ENCODE measurements around the gene PPHLN1. TPM values are rescaled to one million over a fixed set of nuclear protein-coding genes. Genes with fewer than 3 reads are reported as not detected.

PPHLN1 gene
- total RNA-seq, 4 donors from 2014 or later: 44.9 to 324 (median 59.6) TPM

- in situ Hi-C loops (cut with MboI; ENCODE audit: low pct_ligation_motif_present in 1 of 4, low pct_unique_long_range_greater_than_20kb in 1 of 4, low sequenced_read_pairs in 3 of 4): loop anchor here in 2 of 4 donors (25.0 kb wide), 2 partner anchors 109 to 809 kb away; partner anchors contain the start of gene PRICKLE1 (in 1 of the 2)
- no peaks in the 10 kb centered on the region for H3K36me3 ChIP-seq
- WGBS, 2 donors (ENCODE audit: low coverage in 1 of 2): 70 to 74% methylated on average over 1 of the region's 1 CpG
- H3K9me3 ChIP-seq: no peaks in the 10 kb centered on the region
- no peak overlapping the region for H3K4me3 ChIP-seq
- no peak for TF ChIP-seq CTCF (IDR thresholded peaks at IDR 0.05)
- no peak for TF ChIP-seq POLR2AphosphoS5 (IDR thresholded peaks at IDR 0.05)
- TF ChIP-seq POLR2A (IDR thresholded peaks at IDR 0.05): no peak
- no peak for TF ChIP-seq EP300 (IDR thresholded peaks at IDR 0.05; ENCODE audit: low read depth)
- no peak for DNase-seq
- H3K4me1 ChIP-seq: peaks cover 0 to 23% (median 4%) of the 10 kb centered on the region in 4 donors
- H3K27me3 ChIP-seq: peaks cover 24% of the 10 kb centered on the region
- no peak overlapping the region for H3K27ac ChIP-seq
- intact Hi-C loops (cut with DNase I; ENCODE audit: low total_unique reads): no loop called here
Observed at GRCh38 chr12:42477941-42478340, 152.0 kb downstream of the PPHLN1 start.

DNA sequence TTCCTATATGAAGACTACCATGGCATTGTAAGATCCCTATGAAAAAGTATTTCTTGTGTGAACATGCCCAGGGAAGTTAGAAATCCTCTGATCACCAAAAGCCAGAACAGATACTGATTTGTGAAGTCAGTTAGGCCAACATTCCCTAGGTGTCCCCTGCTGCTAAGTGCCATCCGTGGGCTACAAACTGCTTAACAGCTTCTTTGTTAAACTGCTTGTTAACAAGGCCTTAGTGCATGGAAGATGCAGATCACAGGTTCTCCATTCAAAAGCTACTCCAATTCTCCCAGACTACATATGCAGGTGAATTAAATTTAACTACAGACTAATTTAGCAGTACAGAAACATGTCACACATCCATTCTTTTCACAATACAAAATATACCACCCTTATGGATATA lies 155.4 kb downstream of the PPHLN1 start:
- no peak for TF ChIP-seq POLR2A (IDR thresholded peaks at IDR 0.05)
- TF ChIP-seq EP300 (IDR thresholded peaks at IDR 0.05; ENCODE audit: low read depth): no peak
- no peak for TF ChIP-seq CTCF (IDR thresholded peaks at IDR 0.05)
- no peak for TF ChIP-seq POLR2AphosphoS5 (IDR thresholded peaks at IDR 0.05)
- DNase-seq: no peak
- in situ Hi-C loops (cut with MboI; ENCODE audit: low pct_ligation_motif_present in 1 of 4, low pct_unique_long_range_greater_than_20kb in 1 of 4, low sequenced_read_pairs in 3 of 4): loop anchor here in 2 of 4 donors (25.0 kb wide), 2 partner anchors 106 to 806 kb away; partner anchors contain the start of gene PRICKLE1 (in 1 of the 2)
- intact Hi-C loops (cut with DNase I; ENCODE audit: low total_unique reads): loop anchor here (5.0 kb wide), 1 partner anchor 91 kb away; no protein-coding TSS in a partner anchor
- Histone ChIP-seq H3K27me3 (peaks cover 40% of the 10 kb centered on the region), H3K9me3 (no peaks in the 10 kb centered on the region), H3K27ac (peak overlapping the region in 1 of 4 donors; percentile 82), H3K4me1 (peaks cover 0 to 18% (median 8%) of the 10 kb centered on the region in 4 donors), H3K4me3 (no peak overlapping the region), H3K36me3 (no peaks in the 10 kb centered on the region)
- 63 to 80% methylated on average over 1 of the region's 1 CpG for WGBS, 2 donors (ENCODE audit: low coverage in 1 of 2)

DNA sequence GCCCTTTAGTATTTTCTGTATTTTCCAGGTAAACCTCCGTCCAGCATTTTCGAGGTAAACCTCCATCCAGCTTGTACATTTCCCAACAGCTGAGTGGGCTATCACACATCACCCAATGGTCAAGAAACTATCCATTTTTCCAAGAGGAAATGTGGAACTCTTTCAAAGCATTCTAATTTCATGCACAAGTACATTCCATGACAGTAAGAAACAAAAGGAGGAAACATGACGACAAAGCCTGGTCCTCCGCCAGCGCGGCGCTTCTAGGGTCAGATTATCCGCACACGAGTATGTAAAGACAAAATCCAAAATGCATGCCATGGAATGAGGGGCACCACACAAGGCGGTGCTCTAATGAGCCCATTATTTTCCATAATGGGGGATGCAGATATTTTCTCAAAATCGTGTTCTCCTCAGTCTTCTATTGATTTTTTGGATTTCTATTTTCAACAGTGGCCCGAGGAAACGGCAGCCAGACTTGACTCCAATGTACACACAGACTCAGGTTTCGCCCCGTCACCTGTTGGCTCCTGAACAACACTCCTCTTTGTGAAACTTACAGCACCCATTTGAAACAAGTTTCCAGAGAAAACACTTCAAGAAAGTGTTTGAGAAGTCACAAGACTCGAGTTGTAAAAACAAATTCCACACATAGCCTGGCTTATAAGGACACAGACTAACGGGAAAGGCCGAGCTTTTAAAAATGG lies 156.2 kb downstream of the PPHLN1 start:
- Histone ChIP-seq H3K36me3 (no peaks in the 10 kb centered on the region), H3K27me3 (peaks cover 40% of the 10 kb centered on the region), H3K4me1 (peaks cover 0 to 18% (median 8%) of the 10 kb centered on the region in 4 donors), H3K9me3 (no peaks in the 10 kb centered on the region), H3K4me3 (peak overlapping the region; percentile 50 to 70 (median 64)), H3K27ac (peak overlapping the region; percentile 82 to 87 (median 84))
- intact Hi-C loops (cut with DNase I; ENCODE audit: low total_unique reads): loop anchor here (5.0 kb wide), 1 partner anchor 90 kb away; no protein-coding TSS in a partner anchor
- 49 to 63% methylated on average over 4 to 18 of the region's 18 CpGs for WGBS, 2 donors (ENCODE audit: low coverage in 1 of 2)
- in situ Hi-C loops (cut with MboI; ENCODE audit: low pct_ligation_motif_present in 1 of 4, low pct_unique_long_range_greater_than_20kb in 1 of 4, low sequenced_read_pairs in 3 of 4): loop anchor here in 2 of 4 donors (25.0 kb wide), 2 partner anchors 105 to 805 kb away; partner anchors contain the start of gene PRICKLE1 (in 1 of the 2)
- TF ChIP-seq CTCF (IDR thresholded peaks at IDR 0.05) (no peak), POLR2A (IDR thresholded peaks at IDR 0.05) (no peak), POLR2AphosphoS5 (IDR thresholded peaks at IDR 0.05) (no peak), EP300 (IDR thresholded peaks at IDR 0.05; ENCODE audit: low read depth) (no peak)
- no peak for DNase-seq

DNA sequence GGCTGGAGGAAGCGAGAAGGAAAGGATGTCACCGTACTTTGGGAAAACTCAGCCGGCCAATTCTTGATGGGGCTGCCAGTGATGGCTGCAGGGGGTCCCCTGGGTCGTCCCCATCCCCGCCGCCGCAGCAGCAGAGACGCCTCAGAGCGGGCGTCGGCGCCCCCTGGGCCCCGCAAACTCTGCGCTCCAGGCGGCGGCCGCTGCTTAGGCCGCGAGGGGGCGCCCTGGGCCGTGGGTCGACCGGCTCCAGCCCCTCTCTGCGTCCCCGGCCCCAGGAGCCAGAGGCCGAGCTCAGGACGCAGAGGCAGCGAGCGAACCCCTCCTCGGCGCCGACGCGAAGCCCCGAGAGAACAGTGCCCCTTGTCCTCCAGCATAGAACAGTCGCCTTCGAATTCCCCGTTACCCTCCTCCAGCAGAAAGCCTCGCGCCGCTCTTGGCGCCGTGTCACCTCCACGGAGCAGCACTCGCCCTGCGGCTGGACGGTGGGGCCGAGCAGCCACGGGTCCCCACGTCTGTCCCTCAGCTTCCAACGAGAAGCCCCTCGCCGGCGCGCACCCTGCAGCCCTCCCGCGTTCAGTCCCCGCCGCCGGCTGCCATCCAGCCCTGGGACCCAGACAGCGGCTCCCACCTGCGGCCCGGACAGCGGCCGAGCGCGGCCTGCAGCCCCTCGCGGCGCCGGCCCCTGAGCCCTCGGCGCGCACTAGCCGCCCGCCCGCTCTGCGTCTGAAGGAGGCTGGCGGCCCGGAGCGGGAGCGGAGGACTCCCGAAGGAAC lies 157.0 kb downstream of the PPHLN1 start:
- DNase-seq: peak; percentile 66
- TF ChIP-seq CTCF (IDR thresholded peaks at IDR 0.05) (peak; percentile 71 to 95 (median 85)), EP300 (IDR thresholded peaks at IDR 0.05; ENCODE audit: low read depth) (no peak)
- in situ Hi-C loops (cut with MboI; ENCODE audit: low pct_ligation_motif_present in 1 of 4, low pct_unique_long_range_greater_than_20kb in 1 of 4, low sequenced_read_pairs in 3 of 4) (loop anchor here in 2 of 4 donors (25.0 kb wide), 2 partner anchors 104 to 804 kb away; partner anchors contain the start of gene PRICKLE1 (in 1 of the 2)), intact Hi-C loops (cut with DNase I; ENCODE audit: low total_unique reads) (loop anchor here (5.0 kb wide), 1 partner anchor 89 kb away; no protein-coding TSS in a partner anchor)
- Histone ChIP-seq H3K36me3 (no peaks in the 10 kb centered on the region), H3K27ac (peak overlapping the region; percentile 82 to 87 (median 84)), H3K4me3 (peak overlapping the region; percentile 50 to 70 (median 64)), H3K9me3 (no peaks in the 10 kb centered on the region), H3K27me3 (peaks cover 40% of the 10 kb centered on the region), H3K4me1 (peaks cover 0 to 18% (median 8%) of the 10 kb centered on the region in 4 donors)
- WGBS, 2 donors (ENCODE audit: low coverage in 1 of 2): 1 to 20% methylated on average over 1 to 57 of the region's 83 CpGs

Measured in transverse colon (tissue), 4 donors.